Hepatocyte (in vitro differentiated cells): ENCODE data around the gene OTULIN. TPM values are rescaled to one million over a fixed set of nuclear protein-coding genes. Genes with fewer than 3 reads are reported as not detected.

Source experiments
- DNase-seq: peaks from one replicate; pipeline ENCODE4 v3.0.0-alpha.2; 2016; ENCODE audit warnings: low spot score
- H2AFZ ChIP-seq: fragments of 200-600 bp; sonication (generic); 2 replicates; pipeline ENCODE4 v1.6.0; 2016; ENCODE audit warnings: antibody characterized with exemption, mild to moderate bottlenecking
- H3K27ac ChIP-seq: fragments of 200-600 bp; sonication (generic); 2 replicates; pipeline ENCODE4 v1.5.1; 2016; ENCODE audit warnings: mild to moderate bottlenecking
- H3K27me3 ChIP-seq: fragments of 200-600 bp; sonication (generic); 2 replicates; pipeline ENCODE4 v1.6.1; 2016
- H3K36me3 ChIP-seq: fragments of 200-600 bp; sonication (generic); replicated peaks from 2 replicates; pipeline ENCODE4 v1.5.1; 2016; ENCODE audit warnings: low read depth; ENCODE audit not compliant: insufficient read depth
- H3K4me1 ChIP-seq: fragments of 200-600 bp; sonication (generic); 2 replicates; pipeline ENCODE4 v1.5.1; 2016; ENCODE audit warnings: mild to moderate bottlenecking, moderate library complexity; ENCODE audit not compliant: insufficient read depth
- H3K4me2 ChIP-seq: fragments of 200-600 bp; sonication (generic); 2 replicates; pipeline ENCODE4 v1.6.0; 2016
- H3K4me3 ChIP-seq: fragments of 200-600 bp; sonication (generic); 2 replicates; pipeline ENCODE4 v1.5.1; 2016; ENCODE audit warnings: mild to moderate bottlenecking
- H3K79me2 ChIP-seq: fragments of 200-600 bp; sonication (generic); 2 replicates; pipeline ENCODE4 v1.6.0; 2017; ENCODE audit warnings: mild to moderate bottlenecking
- H3K9me2 ChIP-seq: fragments of 200-600 bp; sonication (generic); replicated peaks from 2 replicates; pipeline ENCODE4 v1.6.0; 2017; ENCODE audit warnings: mild to moderate bottlenecking; ENCODE audit not compliant: insufficient read depth
- H3K9me3 ChIP-seq: fragments of 200-600 bp; sonication (generic); 2 replicates; pipeline ENCODE4 v1.5.1; 2016; ENCODE audit warnings: low read depth, mild to moderate bottlenecking
- H4K20me1 ChIP-seq: fragments of 200-600 bp; sonication (generic); 2 replicates; pipeline ENCODE4 v1.6.0; 2016; ENCODE audit warnings: mild to moderate bottlenecking; ENCODE audit not compliant: insufficient read depth, poor library complexity, severe bottlenecking
- EZH2 ChIP-seq: fragments of 200-600 bp; sonication (generic); IDR thresholded peaks from 2 replicates; pipeline ENCODE4 v1.6.1; 2016; ENCODE audit warnings: antibody characterized with exemption, mild to moderate bottlenecking, borderline replicate concordance
- EZH2phosphoT487 ChIP-seq: fragments of 200-600 bp; sonication (generic); IDR thresholded peaks from one replicate; pipeline ENCODE4 v1.6.1; 2018; ENCODE audit warnings: antibody characterized with exemption, mild to moderate bottlenecking, low read depth, moderate library complexity; ENCODE audit not compliant: unreplicated experiment, severe bottlenecking
- WGBS: methylation state at CpG from one replicate; pipeline ENCODE4 v1.1.6; 2016; ENCODE audit warnings: low lambda C conversion rate; ENCODE audit errors: missing lambda C conversion rate; 5-methylcytosine and 5-hydroxymethylcytosine counted together
- polyA plus RNA-seq: library from polyadenylated mRNA; unstranded; fragments of >200 nt; fragmentation: Nextera tagmentation; extraction: Ambion mirVana; gene quantifications from 2 replicates; pipeline ENCODE4 v1.2.1, GENCODE V29; 2016
- total RNA-seq: library from RNA; depleted of rRNA; stranded (reverse); fragments of >200 nt; gene quantifications from 2 replicates; pipeline ENCODE4 v1.2.3, GENCODE V29; 2014
- TF ChIP-seq, protein P1 (sequence below): fragments of 200-600 bp; sonication (generic); IDR thresholded peaks from 2 replicates; pipeline ENCODE4 v1.5.1; 2016; ENCODE audit warnings: antibody characterized with exemption, mild to moderate bottlenecking; ENCODE audit not compliant: poor library complexity

OTULIN gene
- total and polyA plus RNA-seq, 2 experiments from 2014 or later: 21.0 to 45.2 TPM

- Histone ChIP-seq H3K36me3 (no peaks in the 10 kb centered on the region), H4K20me1 (no peaks in the 10 kb centered on the region), H3K9me3 (no peaks in the 10 kb centered on the region), H3K9me2 (no peaks in the 10 kb centered on the region), H3K27me3 (peaks cover under 1% of the 10 kb centered on the region), H3K4me3 (no peak overlapping the region), H3K79me2 (no peaks in the 10 kb centered on the region), H3K4me2 (no peak overlapping the region), H3K27ac (no peak overlapping the region), H3K4me1 (no peaks in the 10 kb centered on the region), H2AFZ (no peak overlapping the region)
- DNase-seq: no peak
- TF ChIP-seq EZH2phosphoT487 (no peak), EZH2 (no peak)
- TF ChIP-seq, protein P1, sequence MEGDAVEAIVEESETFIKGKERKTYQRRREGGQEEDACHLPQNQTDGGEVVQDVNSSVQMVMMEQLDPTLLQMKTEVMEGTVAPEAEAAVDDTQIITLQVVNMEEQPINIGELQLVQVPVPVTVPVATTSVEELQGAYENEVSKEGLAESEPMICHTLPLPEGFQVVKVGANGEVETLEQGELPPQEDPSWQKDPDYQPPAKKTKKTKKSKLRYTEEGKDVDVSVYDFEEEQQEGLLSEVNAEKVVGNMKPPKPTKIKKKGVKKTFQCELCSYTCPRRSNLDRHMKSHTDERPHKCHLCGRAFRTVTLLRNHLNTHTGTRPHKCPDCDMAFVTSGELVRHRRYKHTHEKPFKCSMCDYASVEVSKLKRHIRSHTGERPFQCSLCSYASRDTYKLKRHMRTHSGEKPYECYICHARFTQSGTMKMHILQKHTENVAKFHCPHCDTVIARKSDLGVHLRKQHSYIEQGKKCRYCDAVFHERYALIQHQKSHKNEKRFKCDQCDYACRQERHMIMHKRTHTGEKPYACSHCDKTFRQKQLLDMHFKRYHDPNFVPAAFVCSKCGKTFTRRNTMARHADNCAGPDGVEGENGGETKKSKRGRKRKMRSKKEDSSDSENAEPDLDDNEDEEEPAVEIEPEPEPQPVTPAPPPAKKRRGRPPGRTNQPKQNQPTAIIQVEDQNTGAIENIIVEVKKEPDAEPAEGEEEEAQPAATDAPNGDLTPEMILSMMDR: no peak
- WGBS: 79% methylated on average over 10 of the region's 10 CpGs
Measured at GRCh38 chr5:14640765-14641164, 23.8 kb upstream of the OTULIN start.

- Histone ChIP-seq H3K79me2 (no peaks in the 10 kb centered on the region), H3K4me2 (no peak overlapping the region), H3K27me3 (peaks cover 4% of the 10 kb centered on the region), H3K9me3 (no peaks in the 10 kb centered on the region), H3K4me1 (no peaks in the 10 kb centered on the region), H3K27ac (no peak overlapping the region), H3K9me2 (no peaks in the 10 kb centered on the region), H3K36me3 (no peaks in the 10 kb centered on the region), H3K4me3 (no peak overlapping the region), H2AFZ (no peak overlapping the region), H4K20me1 (no peaks in the 10 kb centered on the region)
- 59% methylated on average over 1 of the region's 1 CpG for WGBS
- DNase-seq: no peak
- TF ChIP-seq EZH2 (no peak), EZH2phosphoT487 (no peak)
- TF ChIP-seq, protein P1: no peak
Measured at GRCh38 chr5:14644623-14645237, 19.8 kb upstream of the OTULIN start.

DNA sequence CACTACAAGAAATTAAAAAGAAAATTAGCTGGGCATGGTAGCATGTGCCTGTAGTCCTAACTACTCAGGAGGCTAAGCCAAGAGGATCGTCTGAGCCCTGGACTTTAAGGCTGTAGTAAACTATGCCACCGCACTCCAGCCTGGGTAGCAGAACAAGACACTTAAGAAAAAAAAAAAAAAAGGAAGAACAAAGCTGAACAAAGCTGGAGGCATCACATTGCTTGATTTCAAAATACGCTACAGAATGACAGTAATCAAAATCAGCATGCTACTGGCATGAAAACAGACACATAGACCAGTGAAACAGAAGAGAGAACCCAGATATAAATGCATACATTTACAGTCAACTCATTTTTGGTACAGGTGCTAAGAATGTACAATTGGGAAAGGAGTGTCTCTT, 14.5 kb upstream of the OTULIN start:
- H3K9me3 ChIP-seq: no peaks in the 10 kb centered on the region
- no peak overlapping the region for H3K27ac ChIP-seq
- TF ChIP-seq EZH2phosphoT487 (no peak), EZH2 (no peak)
- TF ChIP-seq, protein P1: no peak
- no peaks in the 10 kb centered on the region for H3K79me2 ChIP-seq
- H4K20me1 ChIP-seq: no peaks in the 10 kb centered on the region
- no peak overlapping the region for H3K4me3 ChIP-seq
- peaks cover 12% of the 10 kb centered on the region for H3K27me3 ChIP-seq
- 88% methylated on average over 3 of the region's 3 CpGs for WGBS
- H3K9me2 ChIP-seq: no peaks in the 10 kb centered on the region
- no peaks in the 10 kb centered on the region for H3K4me1 ChIP-seq
- no peak overlapping the region for H2AFZ ChIP-seq
- no peak for DNase-seq
- no peak overlapping the region for H3K4me2 ChIP-seq
- H3K36me3 ChIP-seq: no peaks in the 10 kb centered on the region
